AG09309 (cell line): ENCODE measurements around the gene BRD1.

Experiments
- DNase-seq: peaks from one replicate; pipeline ENCODE4 v3.0.0-alpha.2; 2010; ENCODE audit warnings: low read depth
- H3K4me3 ChIP-seq: 2 replicates; pipeline ENCODE4 v1.5.1; 2011; ENCODE audit warnings: mild to moderate bottlenecking, low read depth, low read length, moderate library complexity; ENCODE audit not compliant: control insufficient read depth
- TF ChIP-seq, protein P1 (sequence below): IDR thresholded peaks from 2 replicates; pipeline ENCODE4 v1.5.1; 2011; ENCODE audit warnings: mild to moderate bottlenecking, low read depth, low read length, inconsistent platforms; ENCODE audit not compliant: insufficient read depth, control insufficient read depth; ENCODE audit errors: missing control alignments

The BRD1 gene

DNA sequence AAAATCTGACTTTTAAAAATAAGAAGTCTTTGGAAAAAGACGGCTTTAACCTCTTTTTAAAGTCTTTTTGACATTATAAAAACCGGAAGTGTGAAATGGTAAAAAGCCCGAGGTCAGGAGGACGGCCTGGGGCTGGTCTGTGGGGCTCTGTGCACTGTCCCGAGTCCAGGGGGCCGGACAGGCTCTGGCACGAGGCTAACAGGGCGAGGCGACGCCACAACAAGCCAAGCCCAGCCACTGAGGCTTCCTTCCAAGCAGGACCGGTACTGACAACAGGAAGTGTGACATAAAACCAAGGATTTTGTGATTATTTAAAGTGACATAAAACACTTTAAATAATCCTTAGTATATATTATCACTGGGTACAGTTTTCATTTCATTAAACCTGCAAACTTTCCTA lies 39.2 kb downstream of the BRD1 start:
- TF ChIP-seq, protein P1, sequence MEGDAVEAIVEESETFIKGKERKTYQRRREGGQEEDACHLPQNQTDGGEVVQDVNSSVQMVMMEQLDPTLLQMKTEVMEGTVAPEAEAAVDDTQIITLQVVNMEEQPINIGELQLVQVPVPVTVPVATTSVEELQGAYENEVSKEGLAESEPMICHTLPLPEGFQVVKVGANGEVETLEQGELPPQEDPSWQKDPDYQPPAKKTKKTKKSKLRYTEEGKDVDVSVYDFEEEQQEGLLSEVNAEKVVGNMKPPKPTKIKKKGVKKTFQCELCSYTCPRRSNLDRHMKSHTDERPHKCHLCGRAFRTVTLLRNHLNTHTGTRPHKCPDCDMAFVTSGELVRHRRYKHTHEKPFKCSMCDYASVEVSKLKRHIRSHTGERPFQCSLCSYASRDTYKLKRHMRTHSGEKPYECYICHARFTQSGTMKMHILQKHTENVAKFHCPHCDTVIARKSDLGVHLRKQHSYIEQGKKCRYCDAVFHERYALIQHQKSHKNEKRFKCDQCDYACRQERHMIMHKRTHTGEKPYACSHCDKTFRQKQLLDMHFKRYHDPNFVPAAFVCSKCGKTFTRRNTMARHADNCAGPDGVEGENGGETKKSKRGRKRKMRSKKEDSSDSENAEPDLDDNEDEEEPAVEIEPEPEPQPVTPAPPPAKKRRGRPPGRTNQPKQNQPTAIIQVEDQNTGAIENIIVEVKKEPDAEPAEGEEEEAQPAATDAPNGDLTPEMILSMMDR, result no peak
- no peak for DNase-seq
- H3K4me3 ChIP-seq, result no peak overlapping the region

DNA sequence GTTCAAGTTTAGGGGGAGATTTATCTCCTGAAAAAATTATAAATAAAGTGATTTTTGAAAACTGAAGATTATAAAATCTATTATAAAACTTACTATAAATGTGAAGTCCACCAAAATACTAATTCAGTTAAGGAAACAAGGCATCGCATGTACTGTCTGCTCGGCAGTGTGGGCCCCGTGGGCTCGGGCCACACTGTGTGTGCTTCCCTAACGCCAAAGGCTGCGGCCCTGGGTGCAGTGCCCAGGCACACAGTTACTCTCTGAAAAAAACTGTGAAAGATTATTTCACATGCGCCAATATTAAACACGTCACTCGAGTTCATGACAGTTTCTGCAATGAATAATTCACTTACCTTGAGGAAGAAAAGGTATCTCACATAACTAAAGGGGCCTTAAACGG lies 39.8 kb downstream of the BRD1 start:
- TF ChIP-seq, protein P1, result no peak
- no peak overlapping the region for H3K4me3 ChIP-seq
- DNase-seq, result no peak

DNA sequence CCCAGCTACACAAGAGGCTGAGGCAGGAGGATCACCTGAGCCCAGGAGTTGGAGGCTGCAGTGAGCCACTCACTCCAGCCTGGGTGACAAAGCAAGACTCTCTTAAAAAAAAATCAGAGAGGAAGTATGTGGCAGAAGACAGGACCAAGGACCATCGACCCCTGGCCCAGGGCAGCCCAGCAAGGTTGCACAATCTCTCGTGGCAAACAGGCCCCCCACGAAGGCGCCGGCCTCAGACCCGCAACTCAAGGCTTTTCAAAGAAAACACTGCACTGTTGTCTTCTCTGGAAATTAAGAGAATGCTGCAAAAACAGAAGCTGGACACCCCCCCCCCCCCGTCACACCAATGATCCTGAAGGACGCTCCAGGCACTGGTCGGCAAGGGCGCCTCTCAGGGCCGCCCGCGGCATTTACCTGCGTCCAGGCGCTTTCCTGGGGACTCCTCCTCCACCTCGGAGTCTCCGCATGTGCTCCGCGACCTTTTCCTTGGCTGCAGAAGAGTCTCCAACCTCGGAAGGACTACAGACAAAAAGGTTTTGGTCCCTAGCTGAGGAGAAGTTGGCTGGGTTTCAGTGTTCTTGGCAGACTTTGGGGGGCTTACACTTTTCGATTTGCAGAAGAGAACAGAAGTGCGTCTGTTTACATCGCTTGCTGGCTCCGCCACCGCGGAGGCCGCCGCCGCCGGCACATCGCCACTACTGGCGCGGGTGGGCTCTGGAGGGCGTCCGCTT lies 40.5 kb downstream of the BRD1 start:
- DNase-seq, result no peak
- H3K4me3 ChIP-seq, result no peak overlapping the region
- TF ChIP-seq, protein P1, result no peak

DNA sequence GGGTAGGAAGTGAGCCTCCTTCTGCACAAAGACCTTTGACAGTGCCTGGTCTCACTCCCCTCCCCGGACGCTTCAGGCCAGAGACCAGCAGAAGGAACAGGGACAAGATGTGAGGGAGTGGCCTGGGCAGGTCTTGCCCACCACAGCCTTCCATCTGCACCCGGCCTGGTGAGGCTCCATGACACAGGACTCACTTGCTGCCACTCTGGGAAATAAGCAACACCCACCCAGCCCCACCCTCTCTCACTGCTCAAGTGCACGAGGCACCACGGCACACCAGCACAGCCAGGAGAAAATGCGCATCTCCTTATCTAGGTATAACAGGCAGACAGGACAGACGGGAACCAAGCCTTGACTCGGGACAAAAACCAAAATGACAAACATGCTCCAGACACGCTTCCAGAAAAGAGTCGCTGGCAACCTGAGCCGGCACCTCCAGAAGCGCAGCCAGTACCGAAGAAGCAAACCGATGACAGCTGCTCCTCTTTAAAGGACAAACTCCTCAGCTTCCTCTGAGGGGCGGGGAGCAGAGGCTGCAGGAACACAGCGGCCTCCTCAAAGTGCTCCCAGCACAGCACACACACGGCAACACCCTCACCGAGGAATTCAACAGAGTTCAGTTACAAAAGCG lies 41.7 kb downstream of the BRD1 start:
- no peak overlapping the region for H3K4me3 ChIP-seq
- TF ChIP-seq, protein P1, result no peak
- no peak for DNase-seq

DNA sequence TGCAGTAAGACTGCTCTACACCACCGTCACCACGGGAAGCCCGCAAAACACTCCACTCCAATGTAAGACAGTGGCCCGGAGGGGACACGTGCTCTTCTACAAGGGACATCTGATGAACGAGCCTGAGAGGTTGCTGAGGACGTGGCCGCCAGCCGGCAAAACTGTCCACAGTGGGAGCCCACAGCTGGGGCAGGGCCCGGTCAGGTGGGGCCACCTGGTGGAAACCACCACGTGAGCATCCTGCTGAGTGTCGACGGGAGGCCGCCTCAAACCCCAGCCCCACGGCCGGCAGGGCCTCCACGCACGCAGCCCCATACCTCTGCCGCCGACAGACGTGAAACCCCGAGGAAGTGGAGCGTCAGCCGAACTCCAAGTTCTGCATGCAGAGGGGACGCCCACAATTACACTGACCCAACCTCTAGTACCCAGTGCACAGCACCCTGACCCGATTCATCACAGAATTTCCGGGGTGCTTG lies 42.6 kb downstream of the BRD1 start:
- TF ChIP-seq, protein P1, result no peak
- no peak for DNase-seq

DNA sequence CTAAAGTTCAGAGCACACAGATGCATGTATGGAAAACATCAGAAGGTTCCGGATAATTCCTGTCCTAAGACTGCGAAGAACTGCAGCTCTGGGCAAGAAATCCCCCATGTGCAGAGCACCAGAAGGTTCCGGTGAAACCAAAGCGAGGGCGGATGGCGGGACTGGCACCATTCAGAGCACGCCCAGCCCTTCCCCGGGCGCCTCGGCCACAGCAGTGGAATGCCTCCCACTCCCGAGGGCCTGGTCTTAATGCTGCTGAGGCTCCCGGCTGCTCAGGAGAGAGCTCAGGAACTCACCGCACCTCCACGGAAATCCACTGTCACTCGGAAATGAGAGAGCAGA lies 43.1 kb downstream of the BRD1 start:
- DNase-seq, result no peak
- TF ChIP-seq, protein P1, result no peak
- no peak overlapping the region for H3K4me3 ChIP-seq

More for the DNA sequence above, 42.6 kb downstream of the BRD1 start:
- H3K4me3 ChIP-seq, result no peak overlapping the region
